Activated CD8-positive, alpha-beta T cell treated with anti-CD3 and anti-CD28 coated beads for 36 hours (primary cell): ENCODE measurements around the gene MKNK2. TPM values are rescaled to one million over a fixed set of nuclear protein-coding genes. Genes with fewer than 3 reads are reported as not detected.

Source experiments
- ATAC-seq: fragments of 200-7000 bp; cut with Tn5 transposase; one replicate; pipeline ENCODE4 v1.10.0; 2021; ENCODE audit warnings: mild to moderate bottlenecking, moderate library complexity
- CTCF ChIA-PET: fragments of 350-600 bp; sonication (Branson Sonifier 250); formaldehyde crosslinking; loops from one replicate; lab custom pipeline; 2021; ENCODE audit warnings: antibody characterized with exemption; lab: Charles Lee
- POLR2A ChIA-PET: fragments of 350-600 bp; sonication (Branson Sonifier 250); formaldehyde crosslinking; loops from one replicate; lab custom pipeline; 2021; ENCODE audit warnings: antibody characterized with exemption; lab: Charles Lee
- DNase-seq: peaks from one replicate; pipeline ENCODE4 v3.0.0-alpha.2; 2020
- H3K27ac Mint-ChIP-seq: one replicate; pipeline ENCODE4 v1.8.0; 2021; ENCODE audit warnings: mild to moderate bottlenecking, mixed read lengths
- H3K27me3 Mint-ChIP-seq: one replicate; pipeline ENCODE4 v1.8.0; 2021; ENCODE audit warnings: mixed read lengths
- H3K36me3 Mint-ChIP-seq: one replicate; pipeline ENCODE4 v1.8.0; 2021; ENCODE audit warnings: low read depth, mixed read lengths
- H3K4me1 Mint-ChIP-seq: one replicate; pipeline ENCODE4 v1.8.0; 2021; ENCODE audit warnings: low read depth, mixed read lengths
- H3K4me3 Mint-ChIP-seq: one replicate; pipeline ENCODE4 v1.8.0; 2021; ENCODE audit warnings: mild to moderate bottlenecking, moderate library complexity, mixed read lengths
- H3K9me3 Mint-ChIP-seq: one replicate; pipeline ENCODE4 v1.8.0; 2021; ENCODE audit warnings: mixed read lengths
- CTCF ChIP-seq: fragments of 200-600 bp; IDR thresholded peaks from one replicate; pipeline ENCODE4 v1.8.0; 2022; ENCODE audit warnings: antibody characterized with exemption, mild to moderate bottlenecking
- intact Hi-C: fragments of 100-400 bp; cut with micrococcal nuclease; formaldehyde crosslinking; loops from one replicate; pipeline ENCODE4 v1.10.0; 2022
- total RNA-seq, 2 experiments: library from RNA; stranded (reverse); gene quantifications; one replicate each; pipeline ENCODE4 v1.2.3, GENCODE V29; 2021

MKNK2 gene
- total RNA-seq, 2 experiments from 2014 or later = 323 to 327 TPM

DNA sequence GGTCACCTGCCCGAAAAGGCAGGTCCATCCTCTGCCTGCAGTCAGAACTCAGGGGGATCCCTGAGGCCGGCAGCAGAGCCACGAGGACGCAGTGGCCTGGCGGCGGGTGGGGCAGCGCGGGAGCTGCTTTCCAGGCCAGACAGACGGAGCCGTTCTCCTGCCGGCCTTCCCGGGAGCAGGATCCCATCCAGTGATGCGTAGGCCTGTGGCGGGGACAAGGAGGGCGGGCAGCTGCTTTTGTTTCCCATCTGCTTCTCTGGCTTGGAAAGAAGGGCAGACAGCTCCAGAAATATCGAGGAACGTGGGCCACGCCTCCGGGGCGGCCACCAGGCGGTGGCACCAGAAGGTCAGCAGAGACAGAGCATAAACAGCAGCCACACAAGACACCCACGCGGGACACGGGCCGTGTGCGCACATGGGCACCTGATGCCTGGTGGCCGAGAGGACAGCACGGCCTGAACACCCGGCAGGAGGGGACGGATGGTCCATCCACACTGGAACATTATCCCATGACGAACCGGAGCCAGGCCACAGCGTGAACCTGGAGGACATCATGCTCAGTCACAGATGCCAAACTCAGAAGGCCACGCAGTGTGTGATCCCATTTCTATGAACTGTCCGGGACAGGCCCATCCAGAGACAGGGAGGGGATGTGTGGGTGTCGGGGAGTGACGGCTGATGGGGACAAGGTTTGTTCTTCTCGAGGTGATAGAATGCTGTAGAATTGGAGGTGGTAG, 13.9 kb upstream of the MKNK2 start:
- ChIA-PET POLR2A (interaction anchor here (0.7 kb wide), 1 partner anchor 30 kb away, joined by 3 read pairs; no protein-coding TSS in a partner anchor), CTCF (no interaction called here)
- peaks cover 19% of the 10 kb centered on the region for H3K4me1 Mint-ChIP-seq
- ATAC-seq (no peak), DNase-seq (no peak)
- no peak overlapping the region for H3K27ac Mint-ChIP-seq
- H3K36me3 Mint-ChIP-seq = peaks cover 5% of the 10 kb centered on the region
- no peak overlapping the region for H3K4me3 Mint-ChIP-seq
- H3K9me3 Mint-ChIP-seq = no peaks in the 10 kb centered on the region
- no peaks in the 10 kb centered on the region for H3K27me3 Mint-ChIP-seq
- intact Hi-C loops = loop anchor here (5.0 kb wide), 1 partner anchor 48 kb away; the partner anchor contains the start of gene BTBD2
- no peak for TF ChIP-seq CTCF

DNA sequence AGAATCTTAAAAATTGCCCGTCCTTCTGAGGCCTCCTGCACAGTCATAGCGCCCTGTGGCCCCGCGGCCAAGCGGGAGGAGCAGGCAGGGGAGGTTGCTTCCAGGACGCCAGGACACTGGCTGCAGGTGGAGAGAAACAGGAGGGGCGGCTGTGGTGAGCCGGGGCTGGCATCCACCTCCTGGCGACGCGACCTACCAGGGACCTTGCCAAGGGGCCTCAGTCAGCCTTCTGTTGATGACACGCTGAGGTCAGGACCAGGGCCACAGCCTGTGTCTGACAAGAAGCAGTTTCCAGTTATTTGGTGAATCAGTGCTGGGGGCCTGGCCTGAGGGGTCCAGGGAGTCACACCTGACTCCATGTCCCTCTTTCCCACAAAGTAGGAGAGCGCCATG, 13.3 kb upstream of the MKNK2 start:
- no peak for TF ChIP-seq CTCF
- ATAC-seq (no peak), DNase-seq (no peak)
- POLR2A ChIA-PET = interaction anchor here (0.7 kb wide), 1 partner anchor 30 kb away, joined by 3 read pairs; no protein-coding TSS in a partner anchor
- Mint-ChIP-seq H3K4me1 (peaks cover 18% of the 10 kb centered on the region), H3K36me3 (peaks cover 2% of the 10 kb centered on the region), H3K27me3 (no peaks in the 10 kb centered on the region), H3K27ac (no peak overlapping the region), H3K4me3 (no peak overlapping the region), H3K9me3 (no peaks in the 10 kb centered on the region)
- intact Hi-C loops = no loop called here
- CTCF ChIA-PET = no interaction called here

GRCh38 chr19:2063824-2064223, 12.8 kb upstream of the MKNK2 start:
- Mint-ChIP-seq H3K4me1 (peaks cover 24% of the 10 kb centered on the region), H3K36me3 (peaks cover 2% of the 10 kb centered on the region), H3K27me3 (no peaks in the 10 kb centered on the region), H3K4me3 (no peak overlapping the region), H3K9me3 (no peaks in the 10 kb centered on the region), H3K27ac (no peak overlapping the region)
- no peak for TF ChIP-seq CTCF
- DNase-seq (no peak), ATAC-seq (no peak)
- POLR2A ChIA-PET = interaction anchor here (1.0 to 4.7 kb wide), 4 partner anchors 8 to 23 kb away, joined by 3 to 29 read pairs (median 7); partner anchors contain the start of gene MKNK2
- intact Hi-C loops = no loop called here
- CTCF ChIA-PET = interaction anchor here (1.3 kb wide), 1 partner anchor 134 kb away, joined by 4 read pairs; no protein-coding TSS in a partner anchor

DNA sequence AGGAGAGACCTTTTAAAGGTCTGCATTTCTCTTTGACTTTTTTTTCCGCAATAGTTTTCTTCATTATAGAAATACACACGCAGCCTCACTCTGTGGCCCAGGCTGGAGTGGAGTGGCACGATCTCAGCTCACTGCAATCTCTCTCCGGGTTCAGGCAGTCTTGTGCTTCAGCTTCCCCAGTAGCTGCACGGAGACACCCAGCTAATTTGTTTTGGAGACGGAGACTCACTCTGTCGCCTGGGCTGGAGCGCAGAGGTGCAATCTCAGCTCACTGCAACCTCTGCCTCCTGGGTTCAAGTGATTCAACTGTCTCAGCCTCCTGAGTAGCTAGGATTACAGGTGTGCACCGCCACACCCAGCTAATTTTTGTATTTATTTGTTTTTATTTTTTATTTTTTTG, 11.7 kb upstream of the MKNK2 start:
- TF ChIP-seq CTCF = no peak
- ChIA-PET CTCF (interaction anchor here (0.6 to 1.3 kb wide), 3 partner anchors 43 to 186 kb away, joined by 3 to 4 read pairs (median 3); no protein-coding TSS in a partner anchor), POLR2A (interaction anchor here (1.0 to 4.7 kb wide), 4 partner anchors 9 to 22 kb away, joined by 3 to 29 read pairs (median 7); partner anchors contain the start of gene MKNK2)
- DNase-seq (no peak), ATAC-seq (no peak)
- Mint-ChIP-seq H3K9me3 (no peaks in the 10 kb centered on the region), H3K36me3 (no peaks in the 10 kb centered on the region), H3K27me3 (no peaks in the 10 kb centered on the region), H3K4me1 (peaks cover 33% of the 10 kb centered on the region), H3K4me3 (peak overlapping the region; percentile 85), H3K27ac (peak overlapping the region; percentile 91)
- intact Hi-C loops = no loop called here

- Mint-ChIP-seq H3K4me1 (peaks cover 33% of the 10 kb centered on the region), H3K27me3 (no peaks in the 10 kb centered on the region), H3K9me3 (no peaks in the 10 kb centered on the region), H3K36me3 (no peaks in the 10 kb centered on the region), H3K27ac (peak overlapping the region; percentile 91), H3K4me3 (peak overlapping the region; percentile 85)
- ATAC-seq (no peak), DNase-seq (no peak)
- ChIA-PET POLR2A (interaction anchor here (1.0 to 4.7 kb wide), 4 partner anchors 9 to 22 kb away, joined by 3 to 29 read pairs (median 7); partner anchors contain the start of gene MKNK2), CTCF (interaction anchor here (1.0 to 2.5 kb wide), 3 partner anchors 8 to 43 kb away, joined by 3 to 15 read pairs (median 3); no protein-coding TSS in a partner anchor)
- intact Hi-C loops = no loop called here
- no peak for TF ChIP-seq CTCF
These were observed 11.3 kb upstream of the MKNK2 start for GRCh38 chr19:2062389-2062729.
